ENCODE results near the gene PDCD11. TPM values are rescaled to one million over a fixed set of nuclear protein-coding genes. Genes with fewer than 3 reads are reported as not detected.

PDCD11 gene
- total and polyA plus RNA-seq, 5 donors from 2014 or later, result 7.1 to 26.9 (median 9.5) TPM

- no peak for DNase-seq
- Histone ChIP-seq H3K36me3 (ENCODE audit: control insufficient read depth, insufficient read depth, low read length) (peaks cover 78% of the 10 kb centered on the region), H3K27ac (ENCODE audit: insufficient read depth, low read length, poor library complexity, severe bottlenecking) (peak overlapping the region; percentile 23), H3K27me3 (ENCODE audit: control insufficient read depth, insufficient read depth, low read length) (no peaks in the 10 kb centered on the region), H3K4me3 (ENCODE audit: low read depth, low read length) (no peak overlapping the region), H3K4me1 (ENCODE audit: control insufficient read depth, insufficient read depth, low read length, poor library complexity, severe bottlenecking) (peaks cover 33% of the 10 kb centered on the region), H3K9me3 (ENCODE audit: control insufficient read depth in 2 of 2, low read length in 2 of 2) (no peaks in the 10 kb centered on the region)
- Mint-ChIP-seq H3K36me3 (peaks cover 45% of the 10 kb centered on the region), H3K4me1 (peaks cover 0 to 52% (median 35%) of the 10 kb centered on the region in 4 donors), H3K27me3 (no peaks in the 10 kb centered on the region), H3K9me3 (peaks cover 0 to 2% (median 0%) of the 10 kb centered on the region in 7 donors), H3K4me3 (peak overlapping the region in 1 of 4 donors; percentile 72), H3K27ac (peak overlapping the region in 1 of 3 donors; percentile 18)
- no peak for ATAC-seq (ENCODE audit: low read depth in 2 of 2)
Observed at GRCh38 chr10:103445767-103446567, 49.5 kb downstream of the PDCD11 start.

GRCh38 chr10:103447187-103447586 is 50.8 kb downstream of the PDCD11 start:
- no peak for DNase-seq
- Histone ChIP-seq H3K27me3 (ENCODE audit: control insufficient read depth, insufficient read depth, low read length) (no peaks in the 10 kb centered on the region), H3K9me3 (ENCODE audit: control insufficient read depth in 2 of 2, low read length in 2 of 2) (no peaks in the 10 kb centered on the region), H3K36me3 (ENCODE audit: control insufficient read depth, insufficient read depth, low read length) (peaks cover 72% of the 10 kb centered on the region), H3K27ac (ENCODE audit: insufficient read depth, low read length, poor library complexity, severe bottlenecking) (no peak overlapping the region), H3K4me3 (ENCODE audit: low read depth, low read length) (no peak overlapping the region), H3K4me1 (ENCODE audit: control insufficient read depth, insufficient read depth, low read length, poor library complexity, severe bottlenecking) (peaks cover 39% of the 10 kb centered on the region)
- H3K9me3 Mint-ChIP-seq, result peaks cover 0 to 2% (median 0%) of the 10 kb centered on the region in 7 donors
- peaks cover 45% of the 10 kb centered on the region for H3K36me3 Mint-ChIP-seq
- H3K27ac Mint-ChIP-seq, result peak overlapping the region in 2 of 3 donors; percentile 69 to 79
- H3K4me1 Mint-ChIP-seq, result peaks cover 0 to 58% (median 37%) of the 10 kb centered on the region in 4 donors
- ATAC-seq (ENCODE audit: low read depth in 2 of 2), result no peak
- no peaks in the 10 kb centered on the region for H3K27me3 Mint-ChIP-seq
- peak overlapping the region in 2 of 4 donors; percentile 41 to 72 for H3K4me3 Mint-ChIP-seq

- peak overlapping the region; percentile 56 to 96 (median 91) for H3K27ac Mint-ChIP-seq
- peaks cover 56% of the 10 kb centered on the region for H3K36me3 ChIP-seq (ENCODE audit: control insufficient read depth, insufficient read depth, low read length)
- H3K9me3 ChIP-seq (ENCODE audit: control insufficient read depth in 2 of 2, low read length in 2 of 2), result no peaks in the 10 kb centered on the region
- H3K27me3 ChIP-seq (ENCODE audit: control insufficient read depth, insufficient read depth, low read length), result no peaks in the 10 kb centered on the region
- DNase-seq, result no peak
- peak overlapping the region in 3 of 4 donors; percentile 94 to 97 (median 95) for H3K4me3 Mint-ChIP-seq
- ATAC-seq (ENCODE audit: low read depth in 2 of 2), result no peak
- peaks cover 0 to 71% (median 43%) of the 10 kb centered on the region in 4 donors for H3K4me1 Mint-ChIP-seq
- no peaks in the 10 kb centered on the region for H3K27me3 Mint-ChIP-seq
- H3K27ac ChIP-seq (ENCODE audit: insufficient read depth, low read length, poor library complexity, severe bottlenecking), result peak overlapping the region; percentile 45
- H3K36me3 Mint-ChIP-seq, result peaks cover 44% of the 10 kb centered on the region
- peaks cover 0 to 2% (median 0%) of the 10 kb centered on the region in 7 donors for H3K9me3 Mint-ChIP-seq
- peaks cover 49% of the 10 kb centered on the region for H3K4me1 ChIP-seq (ENCODE audit: control insufficient read depth, insufficient read depth, low read length, poor library complexity, severe bottlenecking)
- peak overlapping the region; percentile 57 for H3K4me3 ChIP-seq (ENCODE audit: low read depth, low read length)
Observed at GRCh38 chr10:103448746-103449145, 52.3 kb downstream of the PDCD11 start.

GRCh38 chr10:103449208-103450144 is 53.0 kb downstream of the PDCD11 start:
- H3K4me3 Mint-ChIP-seq, result peak overlapping the region; percentile 92 to 97 (median 94)
- ATAC-seq (ENCODE audit: low read depth in 2 of 2) (no peak), DNase-seq (no peak)
- Histone ChIP-seq H3K36me3 (ENCODE audit: control insufficient read depth, insufficient read depth, low read length) (peaks cover 49% of the 10 kb centered on the region), H3K27ac (ENCODE audit: insufficient read depth, low read length, poor library complexity, severe bottlenecking) (peak overlapping the region; percentile 45), H3K27me3 (ENCODE audit: control insufficient read depth, insufficient read depth, low read length) (no peaks in the 10 kb centered on the region), H3K9me3 (ENCODE audit: control insufficient read depth in 2 of 2, low read length in 2 of 2) (no peaks in the 10 kb centered on the region), H3K4me3 (ENCODE audit: low read depth, low read length) (peak overlapping the region; percentile 91), H3K4me1 (ENCODE audit: control insufficient read depth, insufficient read depth, low read length, poor library complexity, severe bottlenecking) (peaks cover 53% of the 10 kb centered on the region)
- peaks cover 0 to 2% (median 0%) of the 10 kb centered on the region in 7 donors for H3K9me3 Mint-ChIP-seq
- peak overlapping the region; percentile 88 to 96 (median 91) for H3K27ac Mint-ChIP-seq
- peaks cover 37% of the 10 kb centered on the region for H3K36me3 Mint-ChIP-seq
- peaks cover 0 to 74% (median 45%) of the 10 kb centered on the region in 4 donors for H3K4me1 Mint-ChIP-seq
- no peaks in the 10 kb centered on the region for H3K27me3 Mint-ChIP-seq

- peaks cover 30% of the 10 kb centered on the region for H3K36me3 Mint-ChIP-seq
Observed at GRCh38 chr10:103450201-103450695, 53.8 kb downstream of the PDCD11 start.

GRCh38 chr10:103451091-103451813 is 54.8 kb downstream of the PDCD11 start:
- H3K27me3 Mint-ChIP-seq, result no peaks in the 10 kb centered on the region
- no peaks in the 10 kb centered on the region for H3K9me3 ChIP-seq (ENCODE audit: control insufficient read depth in 2 of 2, low read length in 2 of 2)
- peaks cover 0 to 64% (median 41%) of the 10 kb centered on the region in 4 donors for H3K4me1 Mint-ChIP-seq
- peaks cover 27% of the 10 kb centered on the region for H3K36me3 Mint-ChIP-seq
- H3K27ac ChIP-seq (ENCODE audit: insufficient read depth, low read length, poor library complexity, severe bottlenecking), result peak overlapping the region; percentile 58
- peak overlapping the region; percentile 91 to 96 (median 92) for H3K27ac Mint-ChIP-seq
- peaks cover 32% of the 10 kb centered on the region for H3K36me3 ChIP-seq (ENCODE audit: control insufficient read depth, insufficient read depth, low read length)
- DNase-seq, result peak; percentile 15 to 78 (median 51)
- ATAC-seq (ENCODE audit: low read depth in 2 of 2), result peak; percentile 71 to 80
- no peaks in the 10 kb centered on the region for H3K27me3 ChIP-seq (ENCODE audit: control insufficient read depth, insufficient read depth, low read length)
- peaks cover 0 to 2% (median 0%) of the 10 kb centered on the region in 7 donors for H3K9me3 Mint-ChIP-seq
- H3K4me3 ChIP-seq (ENCODE audit: low read depth, low read length), result peak overlapping the region; percentile 91
- H3K4me1 ChIP-seq (ENCODE audit: control insufficient read depth, insufficient read depth, low read length, poor library complexity, severe bottlenecking), result peaks cover 53% of the 10 kb centered on the region
- H3K4me3 Mint-ChIP-seq, result peak overlapping the region; percentile 94 to 99 (median 96)

More at GRCh38 chr10:103450201-103450695, 53.8 kb downstream of the PDCD11 start:
- H3K4me1 Mint-ChIP-seq, result peaks cover 0 to 70% (median 43%) of the 10 kb centered on the region in 4 donors
- Histone ChIP-seq H3K27me3 (ENCODE audit: control insufficient read depth, insufficient read depth, low read length) (no peaks in the 10 kb centered on the region), H3K4me3 (ENCODE audit: low read depth, low read length) (peak overlapping the region; percentile 91), H3K9me3 (ENCODE audit: control insufficient read depth in 2 of 2, low read length in 2 of 2) (no peaks in the 10 kb centered on the region), H3K4me1 (ENCODE audit: control insufficient read depth, insufficient read depth, low read length, poor library complexity, severe bottlenecking) (peaks cover 53% of the 10 kb centered on the region), H3K36me3 (ENCODE audit: control insufficient read depth, insufficient read depth, low read length) (peaks cover 41% of the 10 kb centered on the region), H3K27ac (ENCODE audit: insufficient read depth, low read length, poor library complexity, severe bottlenecking) (peak overlapping the region; percentile 58)
- DNase-seq (no peak), ATAC-seq (ENCODE audit: low read depth in 2 of 2) (no peak)
- H3K27ac Mint-ChIP-seq, result peak overlapping the region; percentile 91 to 96 (median 92)
- H3K9me3 Mint-ChIP-seq, result peaks cover 0 to 2% (median 0%) of the 10 kb centered on the region in 7 donors
- H3K27me3 Mint-ChIP-seq, result no peaks in the 10 kb centered on the region
- peak overlapping the region; percentile 94 to 99 (median 96) for H3K4me3 Mint-ChIP-seq

Data from CD4-positive, CD25-positive, alpha-beta regulatory T cell (primary cell).